Fibroblast of skin of back (primary cell): Measurements from ENCODE around the gene RNGTT.
"Not testable (repeated sequence)": the region's sequence is repeated elsewhere in the genome, so short reads cannot be mapped to it uniquely, and the experiment has no call there.

Source experiments
- DNase-seq: peaks from one replicate; pipeline ENCODE4 v3.0.0-alpha.2; 2013

RNGTT gene

GRCh38 chr6:88807622-88808021 is 155.8 kb downstream of the RNGTT start:
- DNase-seq = no peak

GRCh38 chr6:88806728-88807127 is 156.7 kb downstream of the RNGTT start:
- DNase-seq = no peak

GRCh38 chr6:88804701-88805100 is 158.7 kb downstream of the RNGTT start:
- peak; percentile 77 for DNase-seq

GRCh38 chr6:88785478-88785877 is 177.9 kb downstream of the RNGTT start:
- peak; percentile 26 for DNase-seq

- peak; percentile 78 for DNase-seq
Observed at GRCh38 chr6:88780714-88781389, 182.6 kb downstream of the RNGTT start.

GRCh38 chr6:88775866-88776571 is 187.4 kb downstream of the RNGTT start:
- no peak for DNase-seq

GRCh38 chr6:88768114-88768513 is 195.3 kb downstream of the RNGTT start:
- DNase-seq = not testable (repeated sequence)

GRCh38 chr6:88764081-88764480 is 199.3 kb downstream of the RNGTT start:
- no peak for DNase-seq

- peak; percentile 40 for DNase-seq
Observed at GRCh38 chr6:88763160-88763559, 200.3 kb downstream of the RNGTT start.

GRCh38 chr6:88761237-88762031 is 202.0 kb downstream of the RNGTT start:
- DNase-seq = no peak

GRCh38 chr6:88760091-88760490 is 203.3 kb downstream of the RNGTT start:
- peak; percentile 26 for DNase-seq

- DNase-seq = no peak
Observed at GRCh38 chr6:88750936-88751335, 212.5 kb downstream of the RNGTT start.

- no peak for DNase-seq
Observed at GRCh38 chr6:88749849-88750248, 213.6 kb downstream of the RNGTT start.

GRCh38 chr6:88748141-88748540 is 215.3 kb downstream of the RNGTT start:
- no peak for DNase-seq

GRCh38 chr6:88741939-88742338 is 221.5 kb downstream of the RNGTT start:
- DNase-seq = no peak

GRCh38 chr6:88741071-88741470 is 222.3 kb downstream of the RNGTT start:
- no peak for DNase-seq

GRCh38 chr6:88734544-88734943 is 228.9 kb downstream of the RNGTT start:
- no peak for DNase-seq

- DNase-seq = peak; percentile 78
Observed at GRCh38 chr6:88730611-88731011, 232.8 kb downstream of the RNGTT start.

- DNase-seq = no peak
Observed at GRCh38 chr6:88728756-88729155, 234.7 kb downstream of the RNGTT start.

GRCh38 chr6:88726409-88726808 is 237.0 kb downstream of the RNGTT start:
- DNase-seq = not testable (repeated sequence)

GRCh38 chr6:88725111-88725975 is 238.1 kb downstream of the RNGTT start:
- DNase-seq = peak; percentile 96

- peak; percentile 8 for DNase-seq
Observed at GRCh38 chr6:88722686-88723085, 240.7 kb downstream of the RNGTT start.
